GM10248 (cell line): ENCODE measurements around the gene CORO2A.

Experiments used
- CTCF ChIA-PET: fragments of 300-600 bp; sonication (Branson Sonifier 250); formaldehyde crosslinking; extraction: SDS; loops from one replicate; lab custom pipeline; 2021; ENCODE audit warnings: antibody characterized with exemption; lab: Yijun Ruan, JAX
- POLR2A ChIA-PET: fragments of 350-650 bp; sonication (Branson Sonifier 250); formaldehyde crosslinking; extraction: SDS; loops from one replicate; lab custom pipeline; 2020; ENCODE audit warnings: antibody characterized with exemption; lab: Yijun Ruan, JAX
- DNase-seq: peaks from one replicate; pipeline ENCODE4 v3.0.0; 2012; ENCODE audit errors: extremely low spot score
- CTCF ChIP-seq: IDR thresholded peaks from 2 replicates; pipeline ENCODE4 v1.5.1; 2012; ENCODE audit warnings: mild to moderate bottlenecking, low read depth; ENCODE audit errors: extremely low read depth, missing control alignments, control extremely low read depth

The CORO2A gene

GRCh38 chr9:98149422-98149821, 43.0 kb downstream of the CORO2A start:
- ChIA-PET CTCF (interaction anchor here (2.1 kb wide), 1 partner anchor 10 kb away, joined by 9 read pairs; no protein-coding TSS in a partner anchor), POLR2A (interaction anchor here (0.6 kb wide), 1 partner anchor 17 kb away, joined by 3 read pairs; no protein-coding TSS in a partner anchor)
- no peak for DNase-seq
- no peak for TF ChIP-seq CTCF

- no peak for DNase-seq
- no peak for TF ChIP-seq CTCF
- POLR2A ChIA-PET, result no interaction called here
- CTCF ChIA-PET, result interaction anchor here (0.9 to 2.1 kb wide), 4 partner anchors 11 to 30 kb away, joined by 3 to 9 read pairs (median 3); partner anchors contain the start of gene TRIM14
These were observed 44.0 kb downstream of the CORO2A start for GRCh38 chr9:98148486-98148885.

- CTCF ChIA-PET, result interaction anchor here (1.1 to 2.1 kb wide), 3 partner anchors 12 to 58 kb away, joined by 3 to 9 read pairs (median 3); no protein-coding TSS in a partner anchor
- TF ChIP-seq CTCF, result no peak
- no peak for DNase-seq
- POLR2A ChIA-PET, result interaction anchor here (0.6 kb wide), 1 partner anchor 86 kb away, joined by 3 read pairs; no protein-coding TSS in a partner anchor
These were observed 44.9 kb downstream of the CORO2A start for GRCh38 chr9:98147582-98147981.

- peak; percentile 48 for DNase-seq
- POLR2A ChIA-PET, result interaction anchor here (0.8 kb wide), 1 partner anchor 38 kb away, joined by 3 read pairs; no protein-coding TSS in a partner anchor
- CTCF ChIA-PET, result interaction anchor here (1.7 kb wide), 1 partner anchor 59 kb away, joined by 3 read pairs; no protein-coding TSS in a partner anchor
- TF ChIP-seq CTCF, result no peak
These were observed 46.1 kb downstream of the CORO2A start for GRCh38 chr9:98146101-98146991.

- TF ChIP-seq CTCF, result no peak
- ChIA-PET CTCF (no interaction called here), POLR2A (no interaction called here)
- no peak for DNase-seq
These were observed 47.8 kb downstream of the CORO2A start for GRCh38 chr9:98144631-98145030.

GRCh38 chr9:98144076-98144475, 48.4 kb downstream of the CORO2A start:
- no peak for TF ChIP-seq CTCF

More at GRCh38 chr9:98144076-98144475, 48.4 kb downstream of the CORO2A start:
- POLR2A ChIA-PET, result no interaction called here
- no peak for DNase-seq
- CTCF ChIA-PET, result interaction anchor here (0.9 kb wide), 1 partner anchor 221 kb away, joined by 4 read pairs; no protein-coding TSS in a partner anchor
